ENCODE measurements around the gene CABLES1.

The CABLES1 gene

GRCh38 chr18:23172591-23173380 is 37.5 kb downstream of the CABLES1 start:
- Histone ChIP-seq H3K4me3 (no peak overlapping the region), H3K27ac (no peak overlapping the region), H3K9ac (ENCODE audit: insufficient read length) (no peak overlapping the region), H3K9me3 (ENCODE audit: low read depth, low read length) (no peaks in the 10 kb centered on the region), H3K36me3 (ENCODE audit: insufficient read depth, low read length) (no peaks in the 10 kb centered on the region)
- no peak for DNase-seq (ENCODE audit: low read depth, low spot score)
- no peak for TF ChIP-seq POLR2AphosphoS5 (IDR thresholded peaks at IDR 0.05; ENCODE audit: borderline replicate concordance, low read depth, low read length)
- no peak for TF ChIP-seq EZH2 (IDR thresholded peaks at IDR 0.05)
- TF ChIP-seq FOXP2 (optimal IDR thresholded peaks at IDR 0.05; ENCODE audit: control extremely low read depth, extremely low read length, insufficient read depth): no peak

GRCh38 chr18:23173912-23174311 is 38.6 kb downstream of the CABLES1 start:
- Histone ChIP-seq H3K36me3 (ENCODE audit: insufficient read depth, low read length) (no peaks in the 10 kb centered on the region), H3K4me3 (no peak overlapping the region), H3K9me3 (ENCODE audit: low read depth, low read length) (no peaks in the 10 kb centered on the region), H3K27ac (no peak overlapping the region), H3K9ac (ENCODE audit: insufficient read length) (no peak overlapping the region)
- TF ChIP-seq EZH2 (IDR thresholded peaks at IDR 0.05): no peak
- no peak for TF ChIP-seq POLR2AphosphoS5 (IDR thresholded peaks at IDR 0.05; ENCODE audit: borderline replicate concordance, low read depth, low read length)
- TF ChIP-seq FOXP2 (optimal IDR thresholded peaks at IDR 0.05; ENCODE audit: control extremely low read depth, extremely low read length, insufficient read depth): no peak
- no peak for DNase-seq (ENCODE audit: low read depth, low spot score)

- TF ChIP-seq EZH2 (IDR thresholded peaks at IDR 0.05): no peak
- no peak for TF ChIP-seq FOXP2 (optimal IDR thresholded peaks at IDR 0.05; ENCODE audit: control extremely low read depth, extremely low read length, insufficient read depth)
- TF ChIP-seq POLR2AphosphoS5 (IDR thresholded peaks at IDR 0.05; ENCODE audit: borderline replicate concordance, low read depth, low read length): no peak
- Histone ChIP-seq H3K27ac (no peak overlapping the region), H3K9ac (ENCODE audit: insufficient read length) (no peak overlapping the region), H3K9me3 (ENCODE audit: low read depth, low read length) (no peaks in the 10 kb centered on the region), H3K4me3 (no peak overlapping the region), H3K36me3 (ENCODE audit: insufficient read depth, low read length) (no peaks in the 10 kb centered on the region)
- DNase-seq (ENCODE audit: low read depth, low spot score): no peak
Measured at GRCh38 chr18:23176701-23177432, 41.6 kb downstream of the CABLES1 start.

- TF ChIP-seq POLR2AphosphoS5 (IDR thresholded peaks at IDR 0.05; ENCODE audit: borderline replicate concordance, low read depth, low read length) (no peak), EZH2 (IDR thresholded peaks at IDR 0.05) (no peak), FOXP2 (optimal IDR thresholded peaks at IDR 0.05; ENCODE audit: control extremely low read depth, extremely low read length, insufficient read depth) (no peak)
- DNase-seq (ENCODE audit: low read depth, low spot score): no peak
- Histone ChIP-seq H3K4me3 (no peak overlapping the region), H3K9me3 (ENCODE audit: low read depth, low read length) (no peaks in the 10 kb centered on the region), H3K9ac (ENCODE audit: insufficient read length) (no peak overlapping the region), H3K36me3 (ENCODE audit: insufficient read depth, low read length) (no peaks in the 10 kb centered on the region), H3K27ac (no peak overlapping the region)
Measured at GRCh38 chr18:23177433-23178072, 42.3 kb downstream of the CABLES1 start.

GRCh38 chr18:23178201-23178600 is 42.9 kb downstream of the CABLES1 start:
- Histone ChIP-seq H3K9ac (ENCODE audit: insufficient read length) (no peak overlapping the region), H3K4me3 (no peak overlapping the region), H3K9me3 (ENCODE audit: low read depth, low read length) (no peaks in the 10 kb centered on the region), H3K36me3 (ENCODE audit: insufficient read depth, low read length) (no peaks in the 10 kb centered on the region), H3K27ac (no peak overlapping the region)
- DNase-seq (ENCODE audit: low read depth, low spot score): no peak
- TF ChIP-seq POLR2AphosphoS5 (IDR thresholded peaks at IDR 0.05; ENCODE audit: borderline replicate concordance, low read depth, low read length): no peak
- TF ChIP-seq FOXP2 (optimal IDR thresholded peaks at IDR 0.05; ENCODE audit: control extremely low read depth, extremely low read length, insufficient read depth): no peak
- no peak for TF ChIP-seq EZH2 (IDR thresholded peaks at IDR 0.05)

- Histone ChIP-seq H3K36me3 (ENCODE audit: insufficient read depth, low read length) (no peaks in the 10 kb centered on the region), H3K4me3 (no peak overlapping the region), H3K9ac (ENCODE audit: insufficient read length) (no peak overlapping the region), H3K27ac (no peak overlapping the region), H3K9me3 (ENCODE audit: low read depth, low read length) (no peaks in the 10 kb centered on the region)
- no peak for TF ChIP-seq POLR2AphosphoS5 (IDR thresholded peaks at IDR 0.05; ENCODE audit: borderline replicate concordance, low read depth, low read length)
- TF ChIP-seq EZH2 (IDR thresholded peaks at IDR 0.05): no peak
- DNase-seq (ENCODE audit: low read depth, low spot score): no peak
Measured at GRCh38 chr18:23178661-23179081, 43.4 kb downstream of the CABLES1 start.

GRCh38 chr18:23179416-23179815 is 44.1 kb downstream of the CABLES1 start:
- DNase-seq (ENCODE audit: low read depth, low spot score): no peak
- no peaks in the 10 kb centered on the region for H3K36me3 ChIP-seq (ENCODE audit: insufficient read depth, low read length)
- no peaks in the 10 kb centered on the region for H3K9me3 ChIP-seq (ENCODE audit: low read depth, low read length)
- no peak overlapping the region for H3K27ac ChIP-seq
- no peak overlapping the region for H3K9ac ChIP-seq (ENCODE audit: insufficient read length)
- TF ChIP-seq FOXP2 (optimal IDR thresholded peaks at IDR 0.05; ENCODE audit: control extremely low read depth, extremely low read length, insufficient read depth) (no peak), POLR2AphosphoS5 (IDR thresholded peaks at IDR 0.05; ENCODE audit: borderline replicate concordance, low read depth, low read length) (no peak), EZH2 (IDR thresholded peaks at IDR 0.05) (no peak)
- no peak overlapping the region for H3K4me3 ChIP-seq

- no peak overlapping the region for H3K9ac ChIP-seq (ENCODE audit: insufficient read length)
- no peaks in the 10 kb centered on the region for H3K9me3 ChIP-seq (ENCODE audit: low read depth, low read length)
- DNase-seq (ENCODE audit: low read depth, low spot score): no peak
- H3K27ac ChIP-seq: no peak overlapping the region
- no peaks in the 10 kb centered on the region for H3K36me3 ChIP-seq (ENCODE audit: insufficient read depth, low read length)
- H3K4me3 ChIP-seq: no peak overlapping the region
- TF ChIP-seq FOXP2 (optimal IDR thresholded peaks at IDR 0.05; ENCODE audit: control extremely low read depth, extremely low read length, insufficient read depth): no peak
- TF ChIP-seq POLR2AphosphoS5 (IDR thresholded peaks at IDR 0.05; ENCODE audit: borderline replicate concordance, low read depth, low read length): no peak
- TF ChIP-seq EZH2 (IDR thresholded peaks at IDR 0.05): no peak
Measured at GRCh38 chr18:23181547-23181946, 46.3 kb downstream of the CABLES1 start.

Measured in SK-N-MC (cell line).